ENCODE measurements around the gene SPEF1. TPM values are rescaled to one million over a fixed set of nuclear protein-coding genes. Genes with fewer than 3 reads are reported as not detected.

Gene SPEF1
- total and polyA plus RNA-seq, 2 of the 13 experiments (the other 11 are each of a cell fraction or from before 2014, with no cell fraction given): 0.11 to 0.27 TPM

DNA sequence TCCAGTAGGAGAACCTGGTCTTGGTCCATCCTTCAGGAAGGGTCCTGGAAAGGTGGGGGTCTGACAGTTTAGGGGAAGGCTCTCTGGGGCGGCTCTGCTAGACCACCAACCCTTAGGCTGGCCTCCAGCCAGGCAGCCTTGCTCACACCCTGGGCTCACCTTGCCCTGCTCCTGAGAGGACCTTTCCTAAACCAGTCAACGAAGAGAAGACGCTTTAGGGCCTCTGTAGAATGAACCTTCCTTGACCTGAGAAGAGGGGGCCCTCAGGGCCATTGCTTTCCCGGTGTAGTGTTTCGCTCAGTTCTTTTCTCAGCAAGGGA, 15.9 kb upstream of the SPEF1 start (continued):
- TF ChIP-seq, protein P1, sequence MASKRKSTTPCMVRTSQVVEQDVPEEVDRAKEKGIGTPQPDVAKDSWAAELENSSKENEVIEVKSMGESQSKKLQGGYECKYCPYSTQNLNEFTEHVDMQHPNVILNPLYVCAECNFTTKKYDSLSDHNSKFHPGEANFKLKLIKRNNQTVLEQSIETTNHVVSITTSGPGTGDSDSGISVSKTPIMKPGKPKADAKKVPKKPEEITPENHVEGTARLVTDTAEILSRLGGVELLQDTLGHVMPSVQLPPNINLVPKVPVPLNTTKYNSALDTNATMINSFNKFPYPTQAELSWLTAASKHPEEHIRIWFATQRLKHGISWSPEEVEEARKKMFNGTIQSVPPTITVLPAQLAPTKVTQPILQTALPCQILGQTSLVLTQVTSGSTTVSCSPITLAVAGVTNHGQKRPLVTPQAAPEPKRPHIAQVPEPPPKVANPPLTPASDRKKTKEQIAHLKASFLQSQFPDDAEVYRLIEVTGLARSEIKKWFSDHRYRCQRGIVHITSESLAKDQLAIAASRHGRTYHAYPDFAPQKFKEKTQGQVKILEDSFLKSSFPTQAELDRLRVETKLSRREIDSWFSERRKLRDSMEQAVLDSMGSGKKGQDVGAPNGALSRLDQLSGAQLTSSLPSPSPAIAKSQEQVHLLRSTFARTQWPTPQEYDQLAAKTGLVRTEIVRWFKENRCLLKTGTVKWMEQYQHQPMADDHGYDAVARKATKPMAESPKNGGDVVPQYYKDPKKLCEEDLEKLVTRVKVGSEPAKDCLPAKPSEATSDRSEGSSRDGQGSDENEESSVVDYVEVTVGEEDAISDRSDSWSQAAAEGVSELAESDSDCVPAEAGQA (IDR thresholded peaks at IDR 0.05; ENCODE audit: low read depth): no peak
- TF ChIP-seq, protein P1 (CRISPR knock-in tag; IDR thresholded peaks at IDR 0.05; ENCODE audit: borderline replicate concordance): no peak
- TF ChIP-seq, protein P2, sequence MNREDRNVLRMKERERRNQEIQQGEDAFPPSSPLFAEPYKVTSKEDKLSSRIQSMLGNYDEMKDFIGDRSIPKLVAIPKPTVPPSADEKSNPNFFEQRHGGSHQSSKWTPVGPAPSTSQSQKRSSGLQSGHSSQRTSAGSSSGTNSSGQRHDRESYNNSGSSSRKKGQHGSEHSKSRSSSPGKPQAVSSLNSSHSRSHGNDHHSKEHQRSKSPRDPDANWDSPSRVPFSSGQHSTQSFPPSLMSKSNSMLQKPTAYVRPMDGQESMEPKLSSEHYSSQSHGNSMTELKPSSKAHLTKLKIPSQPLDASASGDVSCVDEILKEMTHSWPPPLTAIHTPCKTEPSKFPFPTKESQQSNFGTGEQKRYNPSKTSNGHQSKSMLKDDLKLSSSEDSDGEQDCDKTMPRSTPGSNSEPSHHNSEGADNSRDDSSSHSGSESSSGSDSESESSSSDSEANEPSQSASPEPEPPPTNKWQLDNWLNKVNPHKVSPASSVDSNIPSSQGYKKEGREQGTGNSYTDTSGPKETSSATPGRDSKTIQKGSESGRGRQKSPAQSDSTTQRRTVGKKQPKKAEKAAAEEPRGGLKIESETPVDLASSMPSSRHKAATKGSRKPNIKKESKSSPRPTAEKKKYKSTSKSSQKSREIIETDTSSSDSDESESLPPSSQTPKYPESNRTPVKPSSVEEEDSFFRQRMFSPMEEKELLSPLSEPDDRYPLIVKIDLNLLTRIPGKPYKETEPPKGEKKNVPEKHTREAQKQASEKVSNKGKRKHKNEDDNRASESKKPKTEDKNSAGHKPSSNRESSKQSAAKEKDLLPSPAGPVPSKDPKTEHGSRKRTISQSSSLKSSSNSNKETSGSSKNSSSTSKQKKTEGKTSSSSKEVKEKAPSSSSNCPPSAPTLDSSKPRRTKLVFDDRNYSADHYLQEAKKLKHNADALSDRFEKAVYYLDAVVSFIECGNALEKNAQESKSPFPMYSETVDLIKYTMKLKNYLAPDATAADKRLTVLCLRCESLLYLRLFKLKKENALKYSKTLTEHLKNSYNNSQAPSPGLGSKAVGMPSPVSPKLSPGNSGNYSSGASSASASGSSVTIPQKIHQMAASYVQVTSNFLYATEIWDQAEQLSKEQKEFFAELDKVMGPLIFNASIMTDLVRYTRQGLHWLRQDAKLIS (CRISPR knock-in tag; IDR thresholded peaks at IDR 0.05): no peak
